ENCODE data around the gene ATP11A. TPM values are rescaled to one million over a fixed set of nuclear protein-coding genes. Genes with fewer than 3 reads are reported as not detected.
"Not testable (repeated sequence)": the region's sequence is repeated elsewhere in the genome, so short reads cannot be mapped to it uniquely, and the experiment has no call there.

Gene ATP11A
- total RNA-seq, 2 experiments from 2014 or later, result 28.8 to 30.2 TPM

DNA sequence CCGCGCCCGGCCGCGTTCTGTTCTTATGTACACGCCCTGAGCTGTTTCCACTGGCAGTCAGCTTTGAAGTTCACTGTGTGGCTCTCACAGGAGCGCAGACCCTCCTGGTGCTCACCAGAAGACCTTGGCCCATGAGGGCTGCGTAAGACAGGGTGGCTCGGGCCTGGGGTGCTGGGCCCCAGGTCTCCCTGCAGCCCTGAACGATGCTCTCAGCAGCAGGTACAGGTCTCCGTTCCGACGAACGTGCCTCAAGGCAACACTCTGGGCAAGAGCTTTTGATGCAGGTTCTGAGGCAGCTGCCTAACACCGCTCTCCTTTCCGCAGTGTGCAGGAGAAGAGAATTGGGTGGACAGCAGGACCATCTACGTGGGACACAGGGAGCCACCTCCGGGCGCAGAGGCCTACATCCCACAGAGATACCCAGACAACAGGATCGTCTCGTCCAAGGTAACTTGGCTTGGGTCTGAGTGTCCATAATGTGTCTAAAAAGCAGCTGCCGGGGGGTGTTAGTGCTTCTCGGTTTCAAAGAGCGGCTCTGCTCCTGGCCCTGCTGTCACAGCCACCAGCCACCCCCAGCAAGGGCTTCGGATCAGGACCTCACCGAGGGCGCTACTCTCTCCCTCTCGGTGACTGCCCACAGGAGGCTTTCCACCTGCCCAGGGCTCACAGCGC is 95.1 kb downstream of the ATP11A start:
- intact Hi-C loops (cut with micrococcal nuclease), result no loop called here
- ChIA-PET POLR2A (interaction anchor here (0.6 kb wide), 1 partner anchor 144 kb away, joined by 3 read pairs; no protein-coding TSS in a partner anchor), CTCF (no interaction called here)
- Mint-ChIP-seq H3K9me3 (peaks cover 2% of the 10 kb centered on the region), H3K27ac (no peak overlapping the region), H3K4me1 (ENCODE audit: low read depth) (peaks cover 8% of the 10 kb centered on the region), H3K27me3 (no peaks in the 10 kb centered on the region), H3K36me3 (ENCODE audit: low read depth) (peaks cover 13% of the 10 kb centered on the region), H3K4me3 (no peak overlapping the region)
- TF ChIP-seq, protein P1, sequence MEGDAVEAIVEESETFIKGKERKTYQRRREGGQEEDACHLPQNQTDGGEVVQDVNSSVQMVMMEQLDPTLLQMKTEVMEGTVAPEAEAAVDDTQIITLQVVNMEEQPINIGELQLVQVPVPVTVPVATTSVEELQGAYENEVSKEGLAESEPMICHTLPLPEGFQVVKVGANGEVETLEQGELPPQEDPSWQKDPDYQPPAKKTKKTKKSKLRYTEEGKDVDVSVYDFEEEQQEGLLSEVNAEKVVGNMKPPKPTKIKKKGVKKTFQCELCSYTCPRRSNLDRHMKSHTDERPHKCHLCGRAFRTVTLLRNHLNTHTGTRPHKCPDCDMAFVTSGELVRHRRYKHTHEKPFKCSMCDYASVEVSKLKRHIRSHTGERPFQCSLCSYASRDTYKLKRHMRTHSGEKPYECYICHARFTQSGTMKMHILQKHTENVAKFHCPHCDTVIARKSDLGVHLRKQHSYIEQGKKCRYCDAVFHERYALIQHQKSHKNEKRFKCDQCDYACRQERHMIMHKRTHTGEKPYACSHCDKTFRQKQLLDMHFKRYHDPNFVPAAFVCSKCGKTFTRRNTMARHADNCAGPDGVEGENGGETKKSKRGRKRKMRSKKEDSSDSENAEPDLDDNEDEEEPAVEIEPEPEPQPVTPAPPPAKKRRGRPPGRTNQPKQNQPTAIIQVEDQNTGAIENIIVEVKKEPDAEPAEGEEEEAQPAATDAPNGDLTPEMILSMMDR (IDR thresholded peaks at IDR 0.05), result no peak
- ATAC-seq (no peak), DNase-seq (no peak)

DNA sequence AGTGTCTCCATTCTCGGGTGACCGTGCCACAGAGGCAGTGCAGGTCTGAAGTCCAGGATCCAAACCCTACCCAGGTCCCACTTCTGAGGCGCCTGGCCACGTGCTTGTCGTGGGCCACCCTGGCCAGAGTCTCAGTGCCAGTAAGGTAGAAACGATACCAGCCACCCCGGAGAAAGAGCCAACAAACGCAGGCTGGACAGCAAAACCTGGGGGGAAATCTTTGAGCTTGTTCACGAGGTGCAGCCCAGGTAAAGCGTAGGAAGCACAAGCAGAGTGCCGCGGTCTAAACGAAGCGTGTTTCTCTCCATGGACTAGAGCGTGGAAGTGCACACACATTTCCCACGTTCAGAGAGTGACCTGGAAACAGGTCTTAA is 95.6 kb downstream of the ATP11A start:
- TF ChIP-seq, protein P1 (IDR thresholded peaks at IDR 0.05), result no peak
- Mint-ChIP-seq H3K4me1 (ENCODE audit: low read depth) (peaks cover 6% of the 10 kb centered on the region), H3K4me3 (no peak overlapping the region), H3K27me3 (no peaks in the 10 kb centered on the region), H3K9me3 (peaks cover 2% of the 10 kb centered on the region), H3K36me3 (ENCODE audit: low read depth) (peaks cover 13% of the 10 kb centered on the region), H3K27ac (no peak overlapping the region)
- ChIA-PET CTCF (no interaction called here), POLR2A (no interaction called here)
- ATAC-seq (no peak), DNase-seq (no peak)
- intact Hi-C loops (cut with micrococcal nuclease), result no loop called here

DNA sequence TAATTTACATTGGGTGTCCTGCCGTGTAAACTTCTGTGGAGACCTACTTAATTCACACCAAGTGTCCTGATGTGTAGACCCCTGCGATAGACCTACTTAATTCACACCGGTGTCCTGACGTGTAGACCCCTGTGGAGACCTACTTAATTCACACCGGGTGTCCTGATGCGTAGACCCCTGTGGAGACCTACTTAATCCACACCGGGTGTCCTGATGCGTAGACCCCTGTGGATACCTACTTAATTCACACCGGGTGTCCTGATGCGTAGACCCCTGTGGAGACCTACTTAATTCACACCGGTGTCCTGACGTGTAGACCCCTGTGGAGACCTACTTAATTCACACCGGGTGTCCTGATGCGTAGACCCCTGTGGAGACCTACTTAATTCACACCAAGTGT is 97.0 kb downstream of the ATP11A start:
- H3K4me3 Mint-ChIP-seq; H3K27ac Mint-ChIP-seq; ATAC-seq; intact Hi-C loops (cut with micrococcal nuclease); CTCF ChIA-PET; DNase-seq; H3K9me3 Mint-ChIP-seq; POLR2A ChIA-PET; H3K27me3 Mint-ChIP-seq; H3K4me1 Mint-ChIP-seq (ENCODE audit: low read depth): not testable (repeated sequence)
- peaks cover 14% of the 10 kb centered on the region for H3K36me3 Mint-ChIP-seq (ENCODE audit: low read depth)

DNA sequence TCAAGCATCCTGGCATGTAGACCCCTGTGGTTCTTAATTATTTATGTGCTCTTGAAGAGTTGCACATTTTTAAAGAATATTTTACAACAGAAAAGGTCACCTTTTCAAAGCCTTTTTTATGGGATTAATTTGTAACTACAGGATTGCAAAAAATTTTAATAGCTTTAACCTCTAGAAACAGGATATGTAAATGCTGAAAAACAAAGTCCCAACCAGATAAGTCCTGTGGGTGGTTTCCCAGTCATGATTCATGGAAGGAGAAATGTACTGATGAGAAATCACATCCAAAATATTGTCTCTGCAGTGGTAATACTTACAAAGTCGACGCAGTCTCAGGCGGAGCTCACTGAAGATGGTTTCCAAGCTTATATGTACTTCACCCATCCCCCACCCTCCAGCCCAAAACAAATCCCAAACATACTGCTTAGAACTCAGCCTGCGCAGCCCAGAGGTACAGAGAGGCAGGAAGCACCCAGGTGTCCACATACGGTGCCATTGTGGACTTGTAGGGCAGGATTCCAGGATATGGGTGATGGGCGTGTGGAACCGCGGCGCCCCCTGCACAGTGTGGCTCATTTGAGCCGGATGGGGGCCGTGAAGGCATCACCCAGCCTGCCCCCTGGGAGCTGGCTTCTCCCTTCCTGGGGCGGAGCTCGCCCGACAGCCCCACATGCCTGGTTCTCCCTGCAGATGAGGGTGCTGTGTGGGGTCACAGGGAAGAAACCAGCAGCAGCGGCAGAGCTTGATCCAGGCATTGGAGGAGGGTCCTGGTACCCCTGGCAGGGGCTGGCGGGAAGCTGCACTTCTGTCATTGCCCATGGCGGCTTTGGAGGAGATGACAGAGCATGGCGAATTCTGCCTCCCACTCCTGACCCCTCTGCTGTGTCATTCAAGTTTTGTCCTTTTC is 101.2 kb downstream of the ATP11A start:
- TF ChIP-seq, protein P1 (IDR thresholded peaks at IDR 0.05), result no peak
- Mint-ChIP-seq H3K4me3 (no peak overlapping the region), H3K9me3 (peaks cover 2% of the 10 kb centered on the region), H3K27me3 (no peaks in the 10 kb centered on the region), H3K36me3 (ENCODE audit: low read depth) (peaks cover 14% of the 10 kb centered on the region), H3K27ac (no peak overlapping the region), H3K4me1 (ENCODE audit: low read depth) (peaks cover 7% of the 10 kb centered on the region)
- CTCF ChIA-PET, result no interaction called here
- POLR2A ChIA-PET, result no interaction called here
- ATAC-seq (no peak), DNase-seq (no peak)
- intact Hi-C loops (cut with micrococcal nuclease), result no loop called here

DNA sequence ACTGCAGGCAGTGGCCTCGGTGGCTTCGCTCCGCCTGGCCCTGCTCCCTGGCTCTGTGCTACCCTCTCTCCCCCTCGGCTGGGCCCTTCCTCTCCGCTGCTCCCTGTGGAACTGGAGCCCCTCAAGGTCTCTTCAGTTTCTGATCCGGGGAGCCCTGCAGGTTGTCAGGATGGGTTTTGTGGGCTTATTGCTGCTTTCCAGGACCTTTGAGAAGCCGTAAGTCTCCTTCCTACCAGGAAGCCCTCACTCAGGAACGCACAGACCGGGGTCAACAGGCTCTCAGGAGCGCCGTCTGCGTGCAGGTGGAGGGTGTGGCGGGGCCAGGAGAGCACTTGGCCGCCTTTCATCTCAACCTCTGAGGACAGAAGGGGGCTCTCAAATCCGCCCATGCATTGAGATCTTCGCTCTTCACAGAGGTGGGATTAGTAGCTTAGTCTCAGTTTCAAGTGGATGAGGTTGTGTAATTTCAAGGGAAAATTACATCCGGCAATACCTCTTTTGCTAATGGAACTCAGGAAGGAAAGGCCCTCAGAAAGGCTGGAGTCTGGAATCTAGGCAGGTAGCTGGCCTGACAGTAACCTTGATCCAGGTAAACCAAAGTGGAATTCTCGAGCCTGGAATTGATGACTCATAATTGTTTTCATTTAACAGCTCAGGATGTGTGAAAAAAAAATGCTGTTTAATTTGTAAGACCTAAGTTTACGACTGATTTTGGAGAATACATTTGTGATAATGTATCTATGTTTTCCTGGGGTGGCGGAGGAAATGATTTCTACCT is 102.0 kb downstream of the ATP11A start:
- no peak overlapping the region for H3K4me3 Mint-ChIP-seq
- no peak for ATAC-seq
- TF ChIP-seq, protein P1 (IDR thresholded peaks at IDR 0.05), result no peak
- POLR2A ChIA-PET, result no interaction called here
- peaks cover 7% of the 10 kb centered on the region for H3K4me1 Mint-ChIP-seq (ENCODE audit: low read depth)
- H3K9me3 Mint-ChIP-seq, result no peaks in the 10 kb centered on the region
- DNase-seq, result no peak
- no peaks in the 10 kb centered on the region for H3K27me3 Mint-ChIP-seq
- peaks cover 16% of the 10 kb centered on the region for H3K36me3 Mint-ChIP-seq (ENCODE audit: low read depth)
- intact Hi-C loops (cut with micrococcal nuclease), result no loop called here
- CTCF ChIA-PET, result interaction anchor here (1.1 kb wide), 1 partner anchor 55 kb away, joined by 3 read pairs; no protein-coding TSS in a partner anchor
- H3K27ac Mint-ChIP-seq, result no peak overlapping the region
